ENCODE results near the gene ANXA11. TPM values are rescaled to one million over a fixed set of nuclear protein-coding genes. Genes with fewer than 3 reads are reported as not detected.
"Not testable (repeated sequence)": the region's sequence is repeated elsewhere in the genome, so short reads cannot be mapped to it uniquely, and the experiment has no call there.

Gene ANXA11
- total and polyA plus RNA-seq, 9 of the 15 experiments (the other 6 are each of a cell fraction or from before 2014, with no cell fraction given), result 43.6 to 212 (median 109) TPM

DNA sequence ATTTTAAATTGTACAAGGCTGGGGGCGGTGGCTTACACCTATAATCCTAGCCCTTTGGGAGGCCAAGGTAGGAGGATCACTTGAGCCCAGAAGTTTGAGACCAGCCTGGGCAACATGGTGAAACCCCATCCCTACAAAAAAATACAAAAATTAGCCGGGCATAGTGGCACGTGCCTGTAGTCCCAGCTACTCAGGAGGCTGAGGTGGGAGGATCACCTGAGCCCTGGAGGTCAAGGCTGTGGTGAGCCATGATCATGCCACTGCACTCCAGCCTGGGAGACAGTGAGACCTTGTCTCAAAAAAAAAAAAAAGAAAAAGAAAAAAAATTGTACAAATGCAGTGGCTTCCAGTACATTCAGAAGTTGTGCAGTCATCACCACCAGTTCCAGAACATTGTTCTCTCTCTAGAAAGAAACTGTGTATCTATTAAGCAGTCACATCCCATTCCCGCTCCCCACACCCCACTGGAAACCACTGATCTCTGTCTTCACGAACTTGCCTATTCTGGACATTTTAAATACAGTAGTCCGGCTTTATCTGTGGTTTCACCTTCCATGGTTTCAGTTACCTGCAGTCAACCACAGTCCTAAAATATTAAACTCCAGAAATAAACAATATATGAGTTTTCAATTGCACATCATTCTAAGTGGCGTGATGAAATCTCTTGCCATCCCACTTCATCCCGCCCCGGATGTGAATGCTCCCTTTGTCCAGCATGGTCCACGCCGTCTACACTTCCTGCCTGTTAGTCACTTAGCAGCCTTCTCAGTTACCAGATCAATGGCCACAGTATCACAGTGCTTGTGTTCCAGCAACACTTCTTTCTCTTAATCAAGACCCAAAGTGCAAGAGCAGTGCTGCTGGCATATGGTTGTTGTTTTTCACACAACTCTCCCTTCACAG, 59.7 kb downstream of the ANXA11 start:
- H3K9ac ChIP-seq (ENCODE audit: insufficient read depth in 1 of 2, low read depth in 2 of 2, low read length in 2 of 2); H3K4me3 ChIP-seq; H2AFZ ChIP-seq (ENCODE audit: low read depth, low read length); FAIRE-seq; H3K27ac ChIP-seq (ENCODE audit: extremely low read depth, low read depth, low read length); BruUV-seq (replicated peaks); H3K9me3 ChIP-seq (replicated peaks; ENCODE audit: control insufficient read depth, insufficient read depth, low read depth, low read length); H3K4me1 ChIP-seq (replicated peaks in 1 of 2; ENCODE audit: control insufficient read depth in 2 of 2, insufficient read depth in 2 of 2, low read length in 2 of 2); H3K4me2 ChIP-seq (ENCODE audit: insufficient read depth, low read length); H4K20me1 ChIP-seq (replicated peaks; ENCODE audit: control insufficient read depth, insufficient read depth, low read length); H3K36me3 ChIP-seq (ENCODE audit: control insufficient read depth, insufficient read depth, low read length); H3K79me2 ChIP-seq (ENCODE audit: control insufficient read depth, insufficient read depth, low read length); H3K9me1 ChIP-seq (ENCODE audit: control insufficient read depth, insufficient read depth, low read length); in situ Hi-C loops (cut with MboI): not testable (repeated sequence)
- DNase-seq (ENCODE audit: extremely low read depth in 1 of 4, low spot score in 3 of 4) (peak in 1 of 4 experiments; percentile 36), ATAC-seq (peak; percentile 57)
- ChIA-PET POLR2A (interaction anchor here (0.8 kb wide), 1 partner anchor 15 kb away, joined by 3 read pairs; no protein-coding TSS in a partner anchor), CTCF (ENCODE audit: low intra/inter-chr PET ratio) (interaction anchor here (1.4 to 3.4 kb wide), 2 partner anchors 76 to 115 kb away, joined by 3 to 34 read pairs; no protein-coding TSS in a partner anchor)
- WGBS (ENCODE audit: insufficient coverage, low coverage, missing lambda C conversion rate), result 23% methylated on average over 11 of the region's 11 CpGs
- intact Hi-C loops (cut with micrococcal nuclease), result loop anchor here (5.0 kb wide), 1 partner anchor 62 kb away; the partner anchor contains the start of gene ANXA11
- peaks cover 6 to 21% of the 10 kb centered on the region in 2 experiments for H3K27me3 ChIP-seq (ENCODE audit: control insufficient read depth in 2 of 2, insufficient read depth in 2 of 2, low read length in 2 of 2)
- TF ChIP-seq, protein P1, sequence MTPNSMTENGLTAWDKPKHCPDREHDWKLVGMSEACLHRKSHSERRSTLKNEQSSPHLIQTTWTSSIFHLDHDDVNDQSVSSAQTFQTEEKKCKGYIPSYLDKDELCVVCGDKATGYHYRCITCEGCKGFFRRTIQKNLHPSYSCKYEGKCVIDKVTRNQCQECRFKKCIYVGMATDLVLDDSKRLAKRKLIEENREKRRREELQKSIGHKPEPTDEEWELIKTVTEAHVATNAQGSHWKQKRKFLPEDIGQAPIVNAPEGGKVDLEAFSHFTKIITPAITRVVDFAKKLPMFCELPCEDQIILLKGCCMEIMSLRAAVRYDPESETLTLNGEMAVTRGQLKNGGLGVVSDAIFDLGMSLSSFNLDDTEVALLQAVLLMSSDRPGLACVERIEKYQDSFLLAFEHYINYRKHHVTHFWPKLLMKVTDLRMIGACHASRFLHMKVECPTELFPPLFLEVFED (CRISPR knock-in tag; conservative IDR thresholded peaks at IDR 0.05), result 0 out of 2 replicates have a peak, but pooled peaks have one; percentile 38
- 0 out of 2 replicates have a peak, but pooled peaks have one; percentile 19 for TF ChIP-seq ATF7 (IDR thresholded peaks at IDR 0.05)
- 0 out of 2 replicates have a peak, but pooled peaks have one; percentile 30 for TF ChIP-seq CTBP1 (IDR thresholded peaks at IDR 0.05; ENCODE audit: borderline replicate concordance)
- peak; percentile 62; the same call in 1 of the 2 replicates for TF ChIP-seq ZNF175 (CRISPR knock-in tag; IDR thresholded peaks at IDR 0.05; ENCODE audit: low read depth)
- TF ChIP-seq NR2C1 (IDR thresholded peaks at IDR 0.05), result peak; percentile 58; the same call in 1 of the 2 replicates
- TF ChIP-seq NR2C1 (tag; IDR thresholded peaks at IDR 0.05), result peak; percentile 86
- TF ChIP-seq MEIS2 (IDR thresholded peaks at IDR 0.05; ENCODE audit: partially characterized antibody), result peak; percentile 11
- TF ChIP-seq, protein P2, sequence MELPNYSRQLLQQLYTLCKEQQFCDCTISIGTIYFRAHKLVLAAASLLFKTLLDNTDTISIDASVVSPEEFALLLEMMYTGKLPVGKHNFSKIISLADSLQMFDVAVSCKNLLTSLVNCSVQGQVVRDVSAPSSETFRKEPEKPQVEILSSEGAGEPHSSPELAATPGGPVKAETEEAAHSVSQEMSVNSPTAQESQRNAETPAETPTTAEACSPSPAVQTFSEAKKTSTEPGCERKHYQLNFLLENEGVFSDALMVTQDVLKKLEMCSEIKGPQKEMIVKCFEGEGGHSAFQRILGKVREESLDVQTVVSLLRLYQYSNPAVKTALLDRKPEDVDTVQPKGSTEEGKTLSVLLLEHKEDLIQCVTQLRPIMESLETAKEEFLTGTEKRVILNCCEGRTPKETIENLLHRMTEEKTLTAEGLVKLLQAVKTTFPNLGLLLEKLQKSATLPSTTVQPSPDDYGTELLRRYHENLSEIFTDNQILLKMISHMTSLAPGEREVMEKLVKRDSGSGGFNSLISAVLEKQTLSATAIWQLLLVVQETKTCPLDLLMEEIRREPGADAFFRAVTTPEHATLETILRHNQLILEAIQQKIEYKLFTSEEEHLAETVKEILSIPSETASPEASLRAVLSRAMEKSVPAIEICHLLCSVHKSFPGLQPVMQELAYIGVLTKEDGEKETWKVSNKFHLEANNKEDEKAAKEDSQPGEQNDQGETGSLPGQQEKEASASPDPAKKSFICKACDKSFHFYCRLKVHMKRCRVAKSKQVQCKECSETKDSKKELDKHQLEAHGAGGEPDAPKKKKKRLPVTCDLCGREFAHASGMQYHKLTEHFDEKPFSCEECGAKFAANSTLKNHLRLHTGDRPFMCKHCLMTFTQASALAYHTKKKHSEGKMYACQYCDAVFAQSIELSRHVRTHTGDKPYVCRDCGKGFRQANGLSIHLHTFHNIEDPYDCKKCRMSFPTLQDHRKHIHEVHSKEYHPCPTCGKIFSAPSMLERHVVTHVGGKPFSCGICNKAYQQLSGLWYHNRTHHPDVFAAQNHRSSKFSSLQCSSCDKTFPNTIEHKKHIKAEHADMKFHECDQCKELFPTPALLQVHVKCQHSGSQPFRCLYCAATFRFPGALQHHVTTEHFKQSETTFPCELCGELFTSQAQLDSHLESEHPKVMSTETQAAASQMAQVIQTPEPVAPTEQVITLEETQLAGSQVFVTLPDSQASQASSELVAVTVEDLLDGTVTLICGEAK (IDR thresholded peaks at IDR 0.05), result peak; percentile 73
- TF ChIP-seq, protein P2 (CRISPR knock-in tag; IDR thresholded peaks at IDR 0.05), result not testable (repeated sequence)

All from K562 (cell line).